GM12891 (cell line): Measurements from ENCODE around the gene POM121L2.

ENCODE experiments used
- DNase-seq: peaks from one replicate; pipeline ENCODE4 v3.0.0; 2011; ENCODE audit warnings: low spot score; ENCODE audit not compliant: insufficient read length
- FAIRE-seq: peaks from 2 replicates; lab custom pipeline; 2011; peaks lifted over from hg19 to GRCh38; lab: Jason Lieb, UNC
- PAX5 ChIP-seq: IDR thresholded peaks from 2 replicates; pipeline ENCODE4 v1.6.1; 2011; ENCODE audit warnings: low read length, moderate library complexity, mild to moderate bottlenecking; ENCODE audit not compliant: insufficient read depth, severe bottlenecking
- POLR2A ChIP-seq: IDR thresholded peaks from 2 replicates; pipeline ENCODE4 v1.6.1; 2011; ENCODE audit warnings: low read depth, low read length, control low read depth
- POLR2AphosphoS5 ChIP-seq: IDR thresholded peaks from 2 replicates; pipeline ENCODE4 v1.6.1; 2011; ENCODE audit warnings: low read depth, low read length, control low read depth
- POU2F2 ChIP-seq: IDR thresholded peaks from 2 replicates; pipeline ENCODE4 v1.6.1; 2011; ENCODE audit warnings: low read depth, mild to moderate bottlenecking, control low read depth, low read length, moderate library complexity
- SPI1 ChIP-seq: IDR thresholded peaks from 2 replicates; pipeline ENCODE4 v1.6.1; 2011; ENCODE audit warnings: low read depth, low read length, control low read depth
- TAF1 ChIP-seq: IDR thresholded peaks from 2 replicates; pipeline ENCODE4 v1.6.1; 2011; ENCODE audit warnings: low read depth, low read length, control low read depth

The POM121L2 gene

DNA sequence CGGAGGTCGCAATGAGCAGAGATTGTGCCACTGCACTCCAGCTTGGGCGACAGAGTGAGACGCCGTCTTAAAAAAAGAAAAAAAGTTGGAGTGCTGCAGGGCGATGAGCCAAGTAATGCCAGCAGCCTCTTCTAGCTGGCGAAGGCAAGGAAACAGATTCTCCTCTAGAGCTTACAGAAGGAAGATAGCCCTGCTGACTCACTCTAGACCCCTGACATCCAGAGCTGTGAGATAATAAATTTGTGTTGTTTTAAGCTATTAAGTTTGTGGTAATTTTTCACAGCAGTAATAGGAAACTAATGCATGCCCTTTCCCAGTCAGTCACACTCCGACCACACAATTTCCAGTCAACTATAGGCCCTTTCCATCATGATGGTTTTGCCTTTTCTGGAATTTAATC, 48.2 kb downstream of the POM121L2 start:
- no peak for TF ChIP-seq TAF1
- no peak for TF ChIP-seq PAX5
- TF ChIP-seq SPI1 = no peak
- no peak for TF ChIP-seq POU2F2
- TF ChIP-seq POLR2A = no peak
- TF ChIP-seq POLR2AphosphoS5 = no peak
- no peak for DNase-seq
- no peak for FAIRE-seq

DNA sequence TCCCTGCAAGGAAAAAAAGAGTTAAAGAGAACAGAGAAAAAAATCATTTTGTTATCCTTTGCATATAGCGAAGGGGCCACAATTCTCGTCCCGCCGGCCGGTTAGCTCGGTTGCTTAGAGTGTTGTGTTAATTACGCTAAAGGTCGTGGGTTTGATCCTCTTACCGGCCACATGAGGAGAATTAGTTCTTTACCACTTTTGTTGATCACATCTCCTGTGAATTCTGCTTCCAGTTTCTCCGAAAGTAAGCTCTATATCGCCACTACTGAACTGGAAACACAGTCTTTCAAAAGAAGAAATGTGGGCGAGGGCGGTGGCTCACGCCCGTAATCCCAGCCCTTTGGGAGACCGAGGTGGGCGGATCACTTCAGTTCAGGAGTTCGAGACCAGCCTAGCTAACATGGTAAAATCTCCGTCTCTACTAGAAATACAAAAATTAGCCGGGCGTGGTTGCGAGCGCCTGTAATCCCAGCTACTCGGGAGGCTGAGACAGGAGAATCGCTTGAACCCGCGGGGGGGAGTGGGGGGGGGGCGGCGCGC, 51.2 kb downstream of the POM121L2 start:
- TF ChIP-seq TAF1 = no peak
- no peak for TF ChIP-seq POLR2A
- no peak for TF ChIP-seq SPI1
- no peak for TF ChIP-seq PAX5
- TF ChIP-seq POLR2AphosphoS5 = no peak
- no peak for TF ChIP-seq POU2F2
- FAIRE-seq = no peak
- DNase-seq = no peak

DNA sequence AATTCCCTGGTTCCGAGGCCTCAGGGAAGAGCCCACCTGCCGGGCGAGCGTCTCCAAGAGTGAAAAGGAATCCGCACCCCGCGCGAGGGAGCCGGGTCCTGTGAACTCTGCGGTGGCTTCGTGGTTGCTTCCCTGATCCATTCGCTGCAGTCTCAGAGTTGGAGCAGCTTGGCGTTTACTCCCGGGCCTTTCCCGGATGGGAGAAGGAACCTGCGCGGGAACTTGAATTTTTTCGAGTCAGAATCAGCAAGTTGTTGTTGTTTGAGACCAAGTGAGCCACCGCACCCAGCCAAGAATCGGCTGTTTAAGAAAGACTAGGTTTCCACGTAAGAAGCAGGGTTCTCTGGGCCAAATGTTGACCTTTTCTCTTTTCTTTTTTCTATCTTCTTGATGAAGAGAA, 51.7 kb downstream of the POM121L2 start:
- FAIRE-seq (no peak), DNase-seq (no peak)
- TF ChIP-seq SPI1 = no peak
- no peak for TF ChIP-seq POU2F2
- no peak for TF ChIP-seq POLR2AphosphoS5
- TF ChIP-seq TAF1 = no peak
- TF ChIP-seq POLR2A = no peak
- TF ChIP-seq PAX5 = no peak
